Caco-2 (cell line): Measurements from ENCODE around the gene RFC5. TPM values are rescaled to one million over a fixed set of nuclear protein-coding genes. Genes with fewer than 3 reads are reported as not detected.

Experiments used
- BruUV-seq: library from RNA; stranded (reverse); fragments of 400-500 nt; replicated peaks from 2 replicates; lab custom pipeline; 2021; lab: Mats Ljungman, UMichigan
- CTCF ChIA-PET: fragments of 300-600 bp; sonication (Branson Sonifier 250); formaldehyde crosslinking; loops from one replicate; lab custom pipeline; 2022; ENCODE audit warnings: antibody characterized with exemption; lab: Charles Lee
- POLR2A ChIA-PET: fragments of 300-600 bp; sonication (Branson Sonifier 250); formaldehyde crosslinking; loops from one replicate; lab custom pipeline; 2022; ENCODE audit warnings: antibody characterized with exemption; lab: Charles Lee
- DNase-seq, 2 experiments: peaks; one replicate each; pipeline versions ENCODE4 v3.0.0 to v3.0.0-alpha.2; 2020 to 2022
- H3K27me3 ChIP-seq: replicated peaks from 2 replicates; pipeline ENCODE4 v1.6.0; 2011; ENCODE audit warnings: low read length; ENCODE audit not compliant: control insufficient read depth, insufficient read depth
- H3K36me3 ChIP-seq: 2 replicates; pipeline ENCODE4 v1.5.1; 2011; ENCODE audit warnings: low read length; ENCODE audit not compliant: control insufficient read depth, insufficient read depth
- H3K4me1 ChIP-seq: fragments of 250-450 bp; sonication (Bioruptor Pico); 2 replicates; pipeline ENCODE4 v1.5.1; 2020; ENCODE audit warnings: mild to moderate bottlenecking
- H3K4me3 ChIP-seq: 2 replicates; pipeline ENCODE4 v1.5.1; 2011; ENCODE audit warnings: low read depth, mild to moderate bottlenecking, control low read depth, low read length
- H3K9me3 ChIP-seq: fragments of 250-450 bp; sonication (Bioruptor Pico); 2 replicates; pipeline ENCODE4 v1.5.1; 2020; ENCODE audit warnings: mild to moderate bottlenecking, moderate library complexity
- H3K27ac Mint-ChIP-seq: one replicate; pipeline ENCODE4 v1.8.0; 2022; ENCODE audit warnings: mixed read lengths; ENCODE audit not compliant: unreplicated experiment
- H3K27me3 Mint-ChIP-seq: one replicate; pipeline ENCODE4 v1.8.0; 2022; ENCODE audit warnings: mixed read lengths; ENCODE audit not compliant: insufficient read depth, unreplicated experiment
- H3K36me3 Mint-ChIP-seq: one replicate; pipeline ENCODE4 v1.8.0; 2022; ENCODE audit warnings: mild to moderate bottlenecking, mixed read lengths; ENCODE audit not compliant: insufficient read depth, unreplicated experiment
- H3K4me1 Mint-ChIP-seq: one replicate; pipeline ENCODE4 v1.8.0; 2022; ENCODE audit warnings: low read depth, mixed read lengths; ENCODE audit not compliant: unreplicated experiment
- H3K4me3 Mint-ChIP-seq: one replicate; pipeline ENCODE4 v1.8.0; 2022; ENCODE audit warnings: mild to moderate bottlenecking, moderate library complexity, mixed read lengths; ENCODE audit not compliant: unreplicated experiment
- H3K9me3 Mint-ChIP-seq: one replicate; pipeline ENCODE4 v1.8.0; 2022; ENCODE audit warnings: mixed read lengths; ENCODE audit not compliant: unreplicated experiment
- intact Hi-C: fragments of 100-400 bp; cut with micrococcal nuclease; formaldehyde crosslinking; loops from one replicate; pipeline ENCODE4 v1.10.0; 2022; ENCODE audit not compliant: unreplicated experiment
- total RNA-seq: library from RNA; stranded (reverse); gene quantifications from 2 replicates; pipeline ENCODE4 v1.2.3, GENCODE V29; 2022
- TF ChIP-seq, protein P1 (sequence below), 2 experiments: fragments of 200-600 bp in 1 of 2; IDR thresholded peaks; 1 replicate in 1 of 2; 2 replicates in 1 of 2; pipeline versions ENCODE4 v1.5.1 to v1.8.0; 2011 to 2022; ENCODE audit warnings: antibody characterized with exemption in 1 of 2, control low read depth in 1 of 2, inconsistent platforms in 1 of 2, low read depth in 1 of 2, low read length in 1 of 2, mild to moderate bottlenecking in 1 of 2, moderate library complexity in 1 of 2; ENCODE audit not compliant: insufficient read depth in 1 of 2, severe bottlenecking in 1 of 2, unreplicated experiment in 1 of 2

RFC5 gene
- total RNA-seq, 1 experiment from 2014 or later = 42.7 TPM

DNA sequence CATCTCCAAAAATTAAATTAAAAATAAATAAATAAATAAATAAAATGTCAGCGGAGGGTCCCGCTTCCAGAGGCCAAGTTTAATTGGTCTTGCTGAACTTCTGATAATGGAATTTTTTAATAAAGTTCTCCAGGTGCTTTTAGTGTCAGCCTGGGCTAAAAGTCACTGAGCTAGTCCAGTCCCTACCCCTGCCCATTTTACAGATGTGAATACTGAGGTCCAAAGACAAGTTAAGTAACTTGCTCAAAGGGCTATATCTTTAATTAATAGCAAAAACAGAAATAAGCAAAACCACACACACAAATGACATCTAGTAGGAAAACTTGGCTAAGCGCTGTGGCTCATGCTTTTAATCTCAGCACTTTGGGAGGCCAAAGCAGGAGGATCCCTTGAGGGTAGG, 5.6 kb upstream of the RFC5 start:
- TF ChIP-seq, protein P1, sequence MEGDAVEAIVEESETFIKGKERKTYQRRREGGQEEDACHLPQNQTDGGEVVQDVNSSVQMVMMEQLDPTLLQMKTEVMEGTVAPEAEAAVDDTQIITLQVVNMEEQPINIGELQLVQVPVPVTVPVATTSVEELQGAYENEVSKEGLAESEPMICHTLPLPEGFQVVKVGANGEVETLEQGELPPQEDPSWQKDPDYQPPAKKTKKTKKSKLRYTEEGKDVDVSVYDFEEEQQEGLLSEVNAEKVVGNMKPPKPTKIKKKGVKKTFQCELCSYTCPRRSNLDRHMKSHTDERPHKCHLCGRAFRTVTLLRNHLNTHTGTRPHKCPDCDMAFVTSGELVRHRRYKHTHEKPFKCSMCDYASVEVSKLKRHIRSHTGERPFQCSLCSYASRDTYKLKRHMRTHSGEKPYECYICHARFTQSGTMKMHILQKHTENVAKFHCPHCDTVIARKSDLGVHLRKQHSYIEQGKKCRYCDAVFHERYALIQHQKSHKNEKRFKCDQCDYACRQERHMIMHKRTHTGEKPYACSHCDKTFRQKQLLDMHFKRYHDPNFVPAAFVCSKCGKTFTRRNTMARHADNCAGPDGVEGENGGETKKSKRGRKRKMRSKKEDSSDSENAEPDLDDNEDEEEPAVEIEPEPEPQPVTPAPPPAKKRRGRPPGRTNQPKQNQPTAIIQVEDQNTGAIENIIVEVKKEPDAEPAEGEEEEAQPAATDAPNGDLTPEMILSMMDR (IDR thresholded peaks at IDR 0.05; ENCODE audit: insufficient read depth in 1 of 2, low read depth in 1 of 2, low read length in 1 of 2, severe bottlenecking in 1 of 2, unreplicated experiment in 1 of 2) = no peak
- no peak overlapping the region for H3K4me3 Mint-ChIP-seq
- Histone ChIP-seq H3K4me1 (peaks cover 4% of the 10 kb centered on the region; the same call in 1 of the 2 replicates), H3K36me3 (no peaks in the 10 kb centered on the region), H3K4me3 (no peak overlapping the region), H3K27me3 (no peaks in the 10 kb centered on the region), H3K9me3 (no peaks in the 10 kb centered on the region)
- no peaks in the 10 kb centered on the region for H3K9me3 Mint-ChIP-seq
- no TSS peak for BruUV-seq
- ChIA-PET POLR2A (no interaction called here), CTCF (no interaction called here)
- H3K4me1 Mint-ChIP-seq = no peaks in the 10 kb centered on the region
- H3K27me3 Mint-ChIP-seq = peaks cover 3% of the 10 kb centered on the region
- intact Hi-C loops = loop anchor here (5.0 kb wide), 1 partner anchor 134 kb away; no protein-coding TSS in a partner anchor
- no peak for DNase-seq
- H3K36me3 Mint-ChIP-seq = no peaks in the 10 kb centered on the region
- no peak overlapping the region for H3K27ac Mint-ChIP-seq

DNA sequence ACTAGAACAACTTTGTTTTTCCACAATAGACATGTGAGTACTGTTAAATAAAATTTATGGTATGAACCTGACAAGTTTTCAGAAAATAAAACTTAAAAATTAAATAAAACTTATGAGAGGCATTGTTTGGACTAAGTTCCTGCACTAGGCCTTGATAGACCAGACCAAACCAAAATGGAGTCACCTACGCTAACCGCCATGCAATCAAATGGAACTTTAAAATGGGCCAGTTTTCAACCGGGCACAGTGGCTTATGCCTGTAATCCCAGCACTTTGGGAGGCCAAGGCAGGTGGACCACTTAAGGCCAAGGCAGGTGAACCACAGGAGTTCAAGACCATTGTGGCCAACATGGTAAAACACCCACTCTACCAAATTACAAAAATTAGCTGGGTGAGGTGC, 5.1 kb upstream of the RFC5 start:
- no peak overlapping the region for H3K27ac Mint-ChIP-seq
- H3K4me1 ChIP-seq = peaks cover 4% of the 10 kb centered on the region; the same call in 1 of the 2 replicates
- intact Hi-C loops = loop anchor here (5.0 kb wide), 1 partner anchor 134 kb away; no protein-coding TSS in a partner anchor
- DNase-seq = no peak
- H3K27me3 ChIP-seq = no peaks in the 10 kb centered on the region
- no peak overlapping the region for H3K4me3 ChIP-seq
- TF ChIP-seq, protein P1 (IDR thresholded peaks at IDR 0.05; ENCODE audit: insufficient read depth in 1 of 2, low read depth in 1 of 2, low read length in 1 of 2, severe bottlenecking in 1 of 2, unreplicated experiment in 1 of 2) = no peak
- peaks cover 3% of the 10 kb centered on the region for H3K27me3 Mint-ChIP-seq
- no peaks in the 10 kb centered on the region for H3K9me3 Mint-ChIP-seq
- H3K36me3 ChIP-seq = no peaks in the 10 kb centered on the region
- ChIA-PET CTCF (no interaction called here), POLR2A (no interaction called here)
- H3K9me3 ChIP-seq = no peaks in the 10 kb centered on the region
- no peak overlapping the region for H3K4me3 Mint-ChIP-seq
- no TSS peak for BruUV-seq
- H3K36me3 Mint-ChIP-seq = peaks cover 4% of the 10 kb centered on the region
- H3K4me1 Mint-ChIP-seq = no peaks in the 10 kb centered on the region

DNA sequence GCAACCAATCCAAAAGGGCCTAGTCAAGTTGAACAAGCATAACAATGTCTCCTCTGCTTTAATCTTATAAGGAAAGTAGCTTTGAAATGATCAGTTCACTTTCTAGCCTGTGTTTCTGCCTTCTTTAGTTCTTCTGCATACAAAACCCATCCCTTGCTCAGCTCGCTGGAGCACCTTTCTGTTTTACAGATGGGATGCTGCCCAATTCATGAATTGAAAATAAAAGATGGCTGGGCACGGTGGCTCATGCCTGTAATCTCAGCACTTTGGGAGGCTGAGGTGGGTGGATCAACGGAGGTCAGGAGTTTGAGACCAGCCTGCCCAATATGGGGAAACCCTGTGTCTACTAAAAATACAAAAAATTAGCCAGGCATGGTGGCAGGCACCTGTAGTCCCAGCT, 4.5 kb upstream of the RFC5 start:
- intact Hi-C loops = loop anchor here (5.0 kb wide), 1 partner anchor 135 kb away; no protein-coding TSS in a partner anchor
- no peak for DNase-seq
- ChIA-PET CTCF (no interaction called here), POLR2A (no interaction called here)
- no peaks in the 10 kb centered on the region for H3K9me3 Mint-ChIP-seq
- peaks cover 3% of the 10 kb centered on the region for H3K27me3 Mint-ChIP-seq
- peaks cover 10% of the 10 kb centered on the region for H3K36me3 Mint-ChIP-seq
- H3K4me1 ChIP-seq = peaks cover 4% of the 10 kb centered on the region; the same call in 1 of the 2 replicates
- H3K4me3 ChIP-seq = no peak overlapping the region
- no peaks in the 10 kb centered on the region for H3K36me3 ChIP-seq
- no peaks in the 10 kb centered on the region for H3K27me3 ChIP-seq
- H3K27ac Mint-ChIP-seq = no peak overlapping the region
- H3K4me1 Mint-ChIP-seq = no peaks in the 10 kb centered on the region
- BruUV-seq = no TSS peak
- H3K9me3 ChIP-seq = no peaks in the 10 kb centered on the region
- TF ChIP-seq, protein P1 (IDR thresholded peaks at IDR 0.05; ENCODE audit: insufficient read depth in 1 of 2, low read depth in 1 of 2, low read length in 1 of 2, severe bottlenecking in 1 of 2, unreplicated experiment in 1 of 2) = no peak
- no peak overlapping the region for H3K4me3 Mint-ChIP-seq
